ENCODE data around the gene IQGAP2. TPM values are rescaled to one million over a fixed set of nuclear protein-coding genes. Genes with fewer than 3 reads are reported as not detected.

The IQGAP2 gene
- total and polyA plus RNA-seq, 2 of the 8 experiments (the other 6 are each of a cell fraction or from before 2014, with no cell fraction given), result 19.7 to 66.0 TPM

DNA sequence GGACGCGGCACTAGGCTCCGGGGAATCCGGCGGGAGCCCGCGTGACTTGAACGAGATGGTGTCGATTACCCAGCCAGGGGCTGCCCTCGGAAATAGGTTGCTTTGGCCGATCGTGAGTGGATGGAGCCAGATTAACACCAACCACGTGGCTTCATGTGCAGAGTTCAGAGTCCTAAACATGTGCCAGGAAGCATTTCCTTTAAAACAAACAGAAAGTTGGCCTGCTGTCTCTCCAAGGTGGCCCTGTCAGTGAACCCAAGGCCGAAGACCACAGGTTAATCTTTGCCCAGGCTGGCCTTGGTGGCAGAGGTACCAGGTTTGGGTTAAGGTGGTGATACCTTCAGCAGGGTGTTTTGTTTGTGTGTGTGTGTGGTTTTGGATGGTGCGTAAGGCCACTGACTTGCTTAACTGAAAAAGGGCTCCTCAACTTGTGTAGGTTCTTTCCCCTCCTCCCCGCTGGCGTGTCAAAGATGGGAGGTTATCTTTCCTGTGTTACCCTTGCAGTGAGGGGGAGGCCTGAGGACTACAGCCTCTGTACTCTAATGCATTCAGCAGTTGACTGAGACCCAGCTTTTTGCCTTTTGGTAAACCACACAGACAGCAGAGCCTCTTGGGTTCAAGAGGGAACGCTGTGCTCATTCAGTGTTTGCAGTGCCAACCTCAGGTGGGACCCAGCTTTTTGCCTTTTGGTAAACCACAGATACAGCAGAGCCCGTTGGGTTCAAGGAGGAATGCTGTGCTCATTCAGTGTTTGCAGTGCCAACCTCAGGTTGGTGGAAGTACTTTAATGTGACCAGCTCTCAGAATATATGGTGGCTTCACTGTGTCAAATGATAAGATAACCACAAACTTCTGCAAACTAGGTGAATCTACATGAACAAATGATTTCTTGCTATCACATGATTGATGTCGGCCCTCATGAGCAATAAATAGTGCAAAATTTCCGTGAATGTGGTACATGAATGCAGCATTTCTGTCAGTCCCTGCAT is 1.4 kb downstream of the IQGAP2 start:
- peak overlapping the region; percentile 63 to 74 for H3K4me2 ChIP-seq (ENCODE audit: insufficient read depth in 1 of 2, low read depth in 2 of 2, low read length in 2 of 2)
- no peak for FAIRE-seq

More for the DNA sequence above, 1.4 kb downstream of the IQGAP2 start:
- Histone ChIP-seq H3K36me3 (ENCODE audit: control insufficient read depth in 2 of 4, insufficient read depth in 4 of 4, low read length in 3 of 4) (peaks cover 0 to 2% (median under 1%) of the 10 kb centered on the region in 4 experiments; a peak in 2 of 8 replicates), H3K9ac (replicated peaks in 1 of 4; ENCODE audit: extremely low read depth in 1 of 4, low read depth in 3 of 4, low read length in 3 of 4) (peak overlapping the region in 3 of 4 experiments; percentile 14 to 29 (median 14); a peak in 3 of 7 replicates), H2AFZ (ENCODE audit: low read length) (no peak overlapping the region; the same call in 1 of the 2 replicates), H2AK5ac (ENCODE audit: low read depth, low read length) (0 out of 2 replicates have a peak overlapping the region, but pooled peaks have one; percentile 1), H4K91ac (replicated peaks; ENCODE audit: insufficient read length, low read length) (peak overlapping the region; percentile 20), H3K9me3 (ENCODE audit: insufficient read depth in 2 of 2, low read depth in 1 of 2, low read length in 1 of 2) (no peaks in the 10 kb centered on the region), H3K14ac (ENCODE audit: insufficient read length) (no peak overlapping the region), H3K27ac (ENCODE audit: low read depth, low read length) (no peak overlapping the region), H3K27me3 (replicated peaks in 1 of 4; ENCODE audit: control insufficient read depth in 3 of 4, extremely low read depth in 1 of 4, insufficient read depth in 3 of 4, low read length in 3 of 4) (no peaks in the 10 kb centered on the region; a peak in 1 of 7 replicates), H3K23ac (ENCODE audit: insufficient read length) (no peak overlapping the region), H4K5ac (ENCODE audit: insufficient read length, low read depth, low read length) (no peak overlapping the region), H3K4me3 (ENCODE audit: extremely low read depth in 1 of 4, insufficient read depth in 2 of 4, low read depth in 3 of 4, low read length in 4 of 4) (peak overlapping the region; percentile 31 to 83 (median 44); a peak in 7 of 8 replicates), H3K4ac (replicated peaks; ENCODE audit: insufficient read length, low read depth, low read length) (peak overlapping the region; percentile 44), H3K23me2 (ENCODE audit: low read depth, low read length) (peaks cover 9% of the 10 kb centered on the region; the same call in 1 of the 2 replicates), H3K4me1 (replicated peaks in 1 of 4; ENCODE audit: control insufficient read depth in 3 of 4, insufficient read depth in 4 of 4, low read length in 3 of 4) (peaks cover 4 to 12% (median 7%) of the 10 kb centered on the region in 4 experiments; a peak in 5 of 7 replicates), H2BK20ac (ENCODE audit: low read length) (peak overlapping the region; percentile 44; the same call in 1 of the 2 replicates), H2BK12ac (ENCODE audit: low read depth, low read length) (peak overlapping the region; percentile 93), H4K8ac (ENCODE audit: extremely low read depth, insufficient read depth, low read length) (peak overlapping the region; percentile 41; the same call in 1 of the 2 replicates), H2BK15ac (ENCODE audit: low read length) (peak overlapping the region; percentile 37; the same call in 1 of the 2 replicates), H4K20me1 (replicated peaks in 1 of 2; ENCODE audit: control insufficient read depth in 1 of 2, insufficient read depth in 2 of 2, low read length in 2 of 2) (no peaks in the 10 kb centered on the region), H2BK120ac (replicated peaks; ENCODE audit: low read depth, low read length) (no peak overlapping the region), H3K18ac (ENCODE audit: extremely low read depth, low read length) (peak overlapping the region; percentile 6), H3K56ac (replicated peaks; ENCODE audit: insufficient read length, low read depth, low read length) (no peak overlapping the region), H3K79me1 (ENCODE audit: low read depth, low read length) (peaks cover 3% of the 10 kb centered on the region; the same call in 1 of the 2 replicates), H3K79me2 (ENCODE audit: control insufficient read depth in 1 of 2, insufficient read depth in 2 of 2, low read length in 2 of 2) (peaks cover 14 to 51% of the 10 kb centered on the region in 2 experiments), H2BK5ac (ENCODE audit: low read depth, low read length) (peak overlapping the region; percentile 68; the same call in 1 of the 2 replicates)
- ChIA-PET POLR2A (ENCODE audit: partially characterized antibody) (interaction anchor here (0.6 to 2.2 kb wide), 11 partner anchors 10 to 236 kb away, joined by 3 to 9 read pairs (median 4); no protein-coding TSS in a partner anchor), CTCF (ENCODE audit: partially characterized antibody) (interaction anchor here (0.6 to 4.1 kb wide), 33 partner anchors 12 to 351 kb away, joined by 3 to 33 read pairs (median 4); no protein-coding TSS in a partner anchor)
- peak; percentile 29; the same call in 1 of the 2 replicates for TF ChIP-seq SP4 (IDR thresholded peaks at IDR 0.05; ENCODE audit: low read length)
- no peak for TF ChIP-seq RFX5 (IDR thresholded peaks at IDR 0.05; ENCODE audit: borderline replicate concordance, low read depth, low read length)
- TF ChIP-seq, protein P1, sequence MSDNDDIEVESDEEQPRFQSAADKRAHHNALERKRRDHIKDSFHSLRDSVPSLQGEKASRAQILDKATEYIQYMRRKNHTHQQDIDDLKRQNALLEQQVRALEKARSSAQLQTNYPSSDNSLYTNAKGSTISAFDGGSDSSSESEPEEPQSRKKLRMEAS (IDR thresholded peaks at IDR 0.05), result peak; percentile 59; the same call in 1 of the 2 replicates
- TF ChIP-seq, protein P2, sequence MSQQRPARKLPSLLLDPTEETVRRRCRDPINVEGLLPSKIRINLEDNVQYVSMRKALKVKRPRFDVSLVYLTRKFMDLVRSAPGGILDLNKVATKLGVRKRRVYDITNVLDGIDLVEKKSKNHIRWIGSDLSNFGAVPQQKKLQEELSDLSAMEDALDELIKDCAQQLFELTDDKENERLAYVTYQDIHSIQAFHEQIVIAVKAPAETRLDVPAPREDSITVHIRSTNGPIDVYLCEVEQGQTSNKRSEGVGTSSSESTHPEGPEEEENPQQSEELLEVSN (IDR thresholded peaks at IDR 0.05), result peak; percentile 67
- TF ChIP-seq KDM4A (IDR thresholded peaks at IDR 0.05; ENCODE audit: low read depth, low read length, severe bottlenecking), result peak; percentile 1
- 41% methylated on average over 21 of the region's 21 CpGs; no CpG with 5 or more reads in 1 of the 2 experiments for WGBS, 2 experiments (ENCODE audit: extremely low coverage in 1 of 2, insufficient coverage in 1 of 2, insufficient read length in 1 of 2, insufficient replicate concordance in 2 of 2, low coverage in 1 of 2, low lambda C conversion rate in 2 of 2, missing lambda C conversion rate in 1 of 2)
- peak in 1 of 2 experiments; percentile 55 for DNase-seq (ENCODE audit: low read depth in 1 of 2, low spot score in 2 of 2)

Data from H1 (cell line).